Measurements from ENCODE around the gene STAB1.

Gene STAB1

GRCh38 chr3:52502808-52503350 is 7.7 kb downstream of the STAB1 start:
- no peak overlapping the region for H3K4me3 ChIP-seq (replicated peaks; ENCODE audit: low read depth, low read length)
- DNase-seq (ENCODE audit: extremely low read depth, low read depth): no peak
- TF ChIP-seq, protein P1, sequence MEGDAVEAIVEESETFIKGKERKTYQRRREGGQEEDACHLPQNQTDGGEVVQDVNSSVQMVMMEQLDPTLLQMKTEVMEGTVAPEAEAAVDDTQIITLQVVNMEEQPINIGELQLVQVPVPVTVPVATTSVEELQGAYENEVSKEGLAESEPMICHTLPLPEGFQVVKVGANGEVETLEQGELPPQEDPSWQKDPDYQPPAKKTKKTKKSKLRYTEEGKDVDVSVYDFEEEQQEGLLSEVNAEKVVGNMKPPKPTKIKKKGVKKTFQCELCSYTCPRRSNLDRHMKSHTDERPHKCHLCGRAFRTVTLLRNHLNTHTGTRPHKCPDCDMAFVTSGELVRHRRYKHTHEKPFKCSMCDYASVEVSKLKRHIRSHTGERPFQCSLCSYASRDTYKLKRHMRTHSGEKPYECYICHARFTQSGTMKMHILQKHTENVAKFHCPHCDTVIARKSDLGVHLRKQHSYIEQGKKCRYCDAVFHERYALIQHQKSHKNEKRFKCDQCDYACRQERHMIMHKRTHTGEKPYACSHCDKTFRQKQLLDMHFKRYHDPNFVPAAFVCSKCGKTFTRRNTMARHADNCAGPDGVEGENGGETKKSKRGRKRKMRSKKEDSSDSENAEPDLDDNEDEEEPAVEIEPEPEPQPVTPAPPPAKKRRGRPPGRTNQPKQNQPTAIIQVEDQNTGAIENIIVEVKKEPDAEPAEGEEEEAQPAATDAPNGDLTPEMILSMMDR (IDR thresholded peaks at IDR 0.05; ENCODE audit: low read depth, low read length, missing control alignments): no peak

DNA sequence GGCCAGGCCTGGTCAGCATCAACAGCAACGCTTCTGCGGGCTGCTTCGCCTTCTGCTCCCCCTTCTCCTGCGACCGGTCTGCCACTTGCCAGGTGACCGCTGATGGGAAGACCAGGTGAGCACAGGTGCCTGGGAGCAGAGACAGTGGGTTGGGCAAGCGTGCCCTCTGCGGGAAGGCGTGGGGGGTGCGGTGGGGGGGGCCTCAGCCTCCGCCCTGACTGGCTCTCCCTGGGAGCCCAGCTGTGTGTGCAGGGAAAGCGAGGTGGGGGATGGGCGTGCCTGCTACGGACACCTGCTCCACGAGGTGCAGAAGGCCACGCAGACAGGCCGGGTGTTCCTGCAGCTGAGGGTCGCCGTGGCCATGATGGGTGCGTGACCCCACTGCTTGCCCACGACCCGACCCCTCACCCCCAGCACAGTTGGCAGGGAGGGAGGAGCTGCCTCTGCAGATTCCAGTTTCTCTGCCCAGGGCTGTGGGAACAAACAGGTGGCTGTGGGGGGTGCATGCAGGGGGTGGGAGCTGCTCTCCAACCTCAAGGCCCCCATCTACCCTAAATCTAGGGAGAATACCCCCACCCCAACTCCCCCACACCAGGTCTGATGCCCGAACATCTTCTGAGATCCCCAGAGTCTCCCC is 8.8 kb downstream of the STAB1 start:
- TF ChIP-seq, protein P1 (IDR thresholded peaks at IDR 0.05; ENCODE audit: low read depth, low read length, missing control alignments): no peak
- H3K4me3 ChIP-seq (replicated peaks; ENCODE audit: low read depth, low read length): no peak overlapping the region
- no peak for DNase-seq (ENCODE audit: extremely low read depth, low read depth)

- H3K4me3 ChIP-seq (replicated peaks; ENCODE audit: low read depth, low read length): no peak overlapping the region
- no peak for DNase-seq (ENCODE audit: extremely low read depth, low read depth)
- TF ChIP-seq, protein P1 (IDR thresholded peaks at IDR 0.05; ENCODE audit: low read depth, low read length, missing control alignments): no peak
These were observed 9.8 kb downstream of the STAB1 start for GRCh38 chr3:52504977-52505376.

DNA sequence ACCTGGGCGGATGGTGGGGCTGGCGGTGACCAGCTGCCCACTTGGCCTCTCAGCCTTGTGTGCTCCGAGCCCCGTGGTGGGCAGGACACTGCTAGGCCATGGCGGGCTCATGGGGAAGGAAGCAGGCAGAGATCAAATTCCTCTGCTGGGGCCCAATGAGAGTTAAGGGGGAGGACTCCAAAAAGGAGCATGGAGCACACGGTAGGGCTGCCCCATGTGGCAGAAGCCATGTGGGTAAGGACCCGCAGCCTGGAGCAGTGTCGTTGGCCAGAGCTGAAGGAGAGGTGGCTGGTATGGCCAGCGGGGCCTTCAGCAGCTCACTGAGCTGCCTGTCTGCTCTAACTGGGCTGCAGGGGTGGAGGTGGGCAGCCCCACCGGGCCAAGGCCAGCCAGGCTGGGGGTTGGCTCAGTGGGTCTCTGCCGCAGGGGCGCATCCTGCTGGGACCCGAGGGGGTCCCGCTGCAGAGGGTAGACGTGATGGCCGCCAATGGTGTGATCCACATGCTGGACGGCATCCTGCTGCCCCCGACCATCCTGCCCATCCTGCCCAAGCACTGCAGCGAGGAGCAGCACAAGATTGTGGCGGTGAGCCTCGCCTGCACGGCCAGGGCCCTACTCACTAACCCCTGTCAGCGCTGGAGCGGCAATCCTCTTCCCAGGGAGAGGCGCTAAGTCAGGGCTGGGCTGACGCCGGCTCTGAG is 11.3 kb downstream of the STAB1 start:
- DNase-seq (ENCODE audit: extremely low read depth, low read depth): no peak
- TF ChIP-seq, protein P1 (IDR thresholded peaks at IDR 0.05; ENCODE audit: low read depth, low read length, missing control alignments): no peak
- H3K4me3 ChIP-seq (replicated peaks; ENCODE audit: low read depth, low read length): no peak overlapping the region

GRCh38 chr3:52507359-52507758 is 12.2 kb downstream of the STAB1 start:
- DNase-seq (ENCODE audit: extremely low read depth, low read depth): peak; percentile 10
- TF ChIP-seq, protein P1 (IDR thresholded peaks at IDR 0.05; ENCODE audit: low read depth, low read length, missing control alignments): no peak
- H3K4me3 ChIP-seq (replicated peaks; ENCODE audit: low read depth, low read length): no peak overlapping the region

- H3K4me3 ChIP-seq (replicated peaks; ENCODE audit: low read depth, low read length): no peak overlapping the region
- TF ChIP-seq, protein P1 (IDR thresholded peaks at IDR 0.05; ENCODE audit: low read depth, low read length, missing control alignments): no peak
- no peak for DNase-seq (ENCODE audit: extremely low read depth, low read depth)
These were observed 14.7 kb downstream of the STAB1 start for GRCh38 chr3:52509753-52510328.
